Keratinocyte (primary cell): ENCODE measurements around the gene HOXD13. TPM values are rescaled to one million over a fixed set of nuclear protein-coding genes. Genes with fewer than 3 reads are reported as not detected.

Source experiments
- DNase-seq: peaks from one replicate; pipeline ENCODE4 v3.0.0-alpha.2; 2011; ENCODE audit warnings: low read depth, missing footprints, low spot score
- FAIRE-seq: peaks from 2 replicates; lab custom pipeline; 2011; peaks lifted over from hg19 to GRCh38; lab: Jason Lieb, UNC
- H2AFZ ChIP-seq: 2 replicates; pipeline ENCODE4 v1.6.0; 2012; ENCODE audit warnings: low read length, control low read depth, inconsistent platforms; ENCODE audit not compliant: control insufficient read depth
- H3K27ac ChIP-seq: 2 replicates; pipeline ENCODE4 v1.5.1; 2011; ENCODE audit warnings: low read length; ENCODE audit not compliant: control insufficient read depth, insufficient read depth
- H3K27me3 ChIP-seq: 3 replicates; pipeline ENCODE4 v1.6.0; 2011; ENCODE audit warnings: low read length; ENCODE audit not compliant: control insufficient read depth, insufficient read depth; ENCODE audit errors: extremely low read depth
- H3K36me3 ChIP-seq, 2 experiments: 2 replicates in 1 of 2; 3 replicates in 1 of 2; pipeline ENCODE4 v1.5.1; 2011; ENCODE audit warnings: low read length in 2 of 2, mild to moderate bottlenecking in 1 of 2; ENCODE audit not compliant: control insufficient read depth in 2 of 2, insufficient read depth in 2 of 2; ENCODE audit errors: extremely low read depth in 1 of 2
- H3K4me1 ChIP-seq: 3 replicates; pipeline ENCODE4 v1.5.1; 2011; ENCODE audit warnings: low read length; ENCODE audit not compliant: control insufficient read depth, insufficient read depth; ENCODE audit errors: extremely low read depth
- H3K4me2 ChIP-seq: 3 replicates; pipeline ENCODE4 v1.6.0; 2011; ENCODE audit warnings: low read depth, low read length; ENCODE audit not compliant: control insufficient read depth, insufficient read depth; ENCODE audit errors: extremely low read depth
- H3K4me3 ChIP-seq, 3 experiments: fragments of 200-600 bp in 1 of 3; sonication (generic) in 1 of 3; 2 replicates in 2 of 3; 3 replicates in 1 of 3; pipeline ENCODE4 v1.5.1; 2011 to 2016; ENCODE audit warnings: low read length in 3 of 3, mild to moderate bottlenecking in 3 of 3, control low read depth in 2 of 3, inconsistent platforms in 1 of 3, low read depth in 1 of 3, mixed read lengths in 1 of 3, mixed run types in 1 of 3, moderate library complexity in 1 of 3; ENCODE audit not compliant: control insufficient read depth in 2 of 3, insufficient read depth in 2 of 3; ENCODE audit errors: extremely low read depth in 1 of 3
- H3K79me2 ChIP-seq: 2 replicates; pipeline ENCODE4 v1.6.0; 2012; ENCODE audit warnings: low read length; ENCODE audit not compliant: control insufficient read depth, insufficient read depth
- H3K9ac ChIP-seq: 3 replicates; pipeline ENCODE4 v1.6.0; 2011; ENCODE audit warnings: low read length; ENCODE audit not compliant: control insufficient read depth, insufficient read depth; ENCODE audit errors: extremely low read depth
- H3K9me1 ChIP-seq: 3 replicates; pipeline ENCODE4 v1.6.0; 2011; ENCODE audit warnings: low read length; ENCODE audit not compliant: control insufficient read depth, insufficient read depth; ENCODE audit errors: extremely low read depth
- H3K9me3 ChIP-seq: 2 replicates; pipeline ENCODE4 v1.5.1; 2012; ENCODE audit warnings: low read depth, low read length; ENCODE audit not compliant: control insufficient read depth
- H4K20me1 ChIP-seq: 3 replicates; pipeline ENCODE4 v1.6.0; 2011; ENCODE audit warnings: low read length; ENCODE audit not compliant: control insufficient read depth, insufficient read depth; ENCODE audit errors: extremely low read depth
- EZH2 ChIP-seq: IDR thresholded peaks from one replicate; pipeline ENCODE4 v1.6.1; 2012; ENCODE audit warnings: inconsistent platforms, mild to moderate bottlenecking, low read length, moderate library complexity
- dilution Hi-C: fragments of 300-500 bp; cut with MboI; formaldehyde crosslinking; loops from one replicate; pipeline ENCODE4 v1.7.0; 2020; ENCODE audit warnings: low sequenced_read_pairs; ENCODE audit not compliant: extremely low pct_ligation_motif_present
- polyA plus RNA-seq, 5 experiments: library from polyadenylated mRNA; depleted of rRNA in 3 of 5; stranded (reverse) in 3 of 5; stranded (forward) in 1 of 5; unstranded in 1 of 5; fragments of >200 nt; gene quantifications; 1 replicate in 1 of 5; 2 replicates in 3 of 5; 3 replicates in 1 of 5; pipeline versions ENCODE4 v1.2.1 to v1.2.3, GENCODE V29; 2011 to 2012; ENCODE audit warnings: missing spikeins in 2 of 5, low read depth in 1 of 5, low replicate concordance in 1 of 5
- TF ChIP-seq, protein P1 (sequence below), 3 experiments: IDR thresholded peaks in 1 of 3; conservative IDR thresholded peaks in 1 of 3; optimal IDR thresholded peaks in 1 of 3; 2 replicates in 2 of 3; 3 replicates in 1 of 3; pipeline versions ENCODE3 to v1.5.1; 2011; ENCODE audit warnings: low read length in 3 of 3, mild to moderate bottlenecking in 3 of 3, moderate library complexity in 2 of 3, control low read depth in 1 of 3, inconsistent platforms in 1 of 3; ENCODE audit not compliant: insufficient read depth in 2 of 3; ENCODE audit errors: extremely low read depth in 1 of 3

Gene HOXD13
- polyA plus RNA-seq, 1 donor (not counting 4 experiments of a cell fraction or from before 2014, with no cell fraction given) = not detected

DNA sequence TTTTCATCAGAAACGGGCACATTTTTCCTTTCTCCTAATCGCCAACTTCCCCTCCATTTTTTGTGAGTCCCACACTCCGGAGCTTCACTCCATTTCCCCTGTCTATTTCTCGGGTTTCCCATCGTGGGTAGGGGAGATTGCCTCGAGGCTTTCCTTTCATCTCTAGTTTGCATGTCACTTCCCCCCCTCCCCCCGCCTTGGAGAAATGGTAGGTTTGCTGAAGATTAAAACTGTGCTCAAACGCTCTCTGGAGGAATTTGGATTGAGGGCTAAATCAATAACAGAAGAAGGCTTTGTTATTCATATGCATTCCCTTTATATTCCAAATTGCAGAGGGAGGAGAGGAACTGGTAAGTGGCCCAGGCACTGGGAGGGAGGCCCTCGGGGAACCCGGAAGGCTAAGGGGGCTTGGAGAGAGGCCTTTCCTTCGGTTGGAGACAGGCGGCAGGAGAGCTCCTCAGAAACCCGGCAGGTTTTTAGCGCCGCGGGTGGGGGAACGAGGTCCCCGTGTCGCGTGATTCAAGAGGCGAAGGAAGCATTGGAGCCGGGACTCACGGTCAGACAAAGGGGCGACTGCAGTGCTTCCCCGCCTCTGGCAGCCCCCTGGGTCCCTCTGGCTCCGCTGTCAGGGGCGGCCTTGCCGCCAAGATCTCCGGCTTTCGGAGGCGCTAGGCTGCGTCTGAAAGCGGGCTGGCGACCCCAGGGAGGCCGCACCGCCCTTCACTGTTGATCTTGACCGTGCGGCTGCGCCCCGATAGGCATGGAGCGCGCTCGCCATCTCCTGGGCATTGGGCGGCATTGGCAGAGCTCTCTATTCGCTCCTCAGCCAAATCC, 4.7 kb downstream of the HOXD13 start:
- no peaks in the 10 kb centered on the region for H3K79me2 ChIP-seq
- peak overlapping the region; percentile 9 for H3K4me2 ChIP-seq
- no peak for TF ChIP-seq EZH2
- TF ChIP-seq, protein P1, sequence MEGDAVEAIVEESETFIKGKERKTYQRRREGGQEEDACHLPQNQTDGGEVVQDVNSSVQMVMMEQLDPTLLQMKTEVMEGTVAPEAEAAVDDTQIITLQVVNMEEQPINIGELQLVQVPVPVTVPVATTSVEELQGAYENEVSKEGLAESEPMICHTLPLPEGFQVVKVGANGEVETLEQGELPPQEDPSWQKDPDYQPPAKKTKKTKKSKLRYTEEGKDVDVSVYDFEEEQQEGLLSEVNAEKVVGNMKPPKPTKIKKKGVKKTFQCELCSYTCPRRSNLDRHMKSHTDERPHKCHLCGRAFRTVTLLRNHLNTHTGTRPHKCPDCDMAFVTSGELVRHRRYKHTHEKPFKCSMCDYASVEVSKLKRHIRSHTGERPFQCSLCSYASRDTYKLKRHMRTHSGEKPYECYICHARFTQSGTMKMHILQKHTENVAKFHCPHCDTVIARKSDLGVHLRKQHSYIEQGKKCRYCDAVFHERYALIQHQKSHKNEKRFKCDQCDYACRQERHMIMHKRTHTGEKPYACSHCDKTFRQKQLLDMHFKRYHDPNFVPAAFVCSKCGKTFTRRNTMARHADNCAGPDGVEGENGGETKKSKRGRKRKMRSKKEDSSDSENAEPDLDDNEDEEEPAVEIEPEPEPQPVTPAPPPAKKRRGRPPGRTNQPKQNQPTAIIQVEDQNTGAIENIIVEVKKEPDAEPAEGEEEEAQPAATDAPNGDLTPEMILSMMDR (optimal IDR thresholded peaks at IDR 0.05 in 1 of 3, IDR thresholded peaks at IDR 0.05 in 1 of 3, conservative IDR thresholded peaks at IDR 0.05 in 1 of 3; ENCODE audit: extremely low read depth in 1 of 3, insufficient read depth in 2 of 3, low read length in 3 of 3) = peak; percentile 67 to 95 (median 91)
- H3K27me3 ChIP-seq = peaks cover 100% of the 10 kb centered on the region
- H3K36me3 ChIP-seq = no peaks in the 10 kb centered on the region
- H3K27ac ChIP-seq = no peak overlapping the region
- no peak overlapping the region for H2AFZ ChIP-seq
- FAIRE-seq (no peak), DNase-seq (no peak)
- H3K9me3 ChIP-seq = peaks cover 2% of the 10 kb centered on the region
- H3K9ac ChIP-seq = no peak overlapping the region
- H3K4me3 ChIP-seq = peak overlapping the region in 1 of 3 experiments; percentile 5
- H4K20me1 ChIP-seq = peaks cover 3% of the 10 kb centered on the region
- peaks cover 2% of the 10 kb centered on the region for H3K4me1 ChIP-seq
- H3K9me1 ChIP-seq = no peaks in the 10 kb centered on the region
- dilution Hi-C loops = no loop called here

DNA sequence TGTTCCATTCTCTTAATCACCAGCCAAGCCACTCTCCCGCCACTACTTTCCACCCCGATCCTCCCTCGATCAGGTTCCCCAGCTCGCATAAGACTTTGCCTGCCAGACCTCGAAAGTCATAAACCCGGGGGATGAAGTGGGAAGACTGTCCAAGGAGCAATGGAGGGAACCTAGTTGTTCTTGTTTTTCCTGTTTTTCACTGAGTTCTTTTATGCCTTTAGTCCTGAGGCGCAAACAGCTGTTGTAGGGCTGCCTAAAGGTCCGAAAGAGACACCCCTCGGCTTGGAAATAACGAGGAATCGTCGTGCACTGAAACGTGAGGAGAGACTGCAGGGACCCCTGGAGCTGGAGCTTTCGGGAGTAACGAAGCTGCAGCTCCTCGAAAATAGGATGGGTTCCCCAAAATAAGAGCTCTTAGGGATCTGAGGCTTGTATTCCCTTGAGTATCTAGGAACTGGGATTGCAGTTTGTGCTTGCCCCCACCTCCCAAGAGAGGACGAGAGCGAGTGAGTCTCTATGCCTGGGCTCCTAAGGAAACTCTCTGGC, 5.4 kb downstream of the HOXD13 start:
- peak overlapping the region; percentile 9 for H3K4me2 ChIP-seq
- no peak overlapping the region for H3K4me3 ChIP-seq
- H3K27me3 ChIP-seq = peaks cover 99% of the 10 kb centered on the region
- H2AFZ ChIP-seq = no peak overlapping the region
- TF ChIP-seq, protein P1 (optimal IDR thresholded peaks at IDR 0.05 in 1 of 3, IDR thresholded peaks at IDR 0.05 in 1 of 3, conservative IDR thresholded peaks at IDR 0.05 in 1 of 3; ENCODE audit: extremely low read depth in 1 of 3, insufficient read depth in 2 of 3, low read length in 3 of 3) = no peak
- TF ChIP-seq EZH2 = peak; percentile 79
- dilution Hi-C loops = no loop called here
- peaks cover 2% of the 10 kb centered on the region for H3K4me1 ChIP-seq
- H3K79me2 ChIP-seq = no peaks in the 10 kb centered on the region
- no peak overlapping the region for H3K27ac ChIP-seq
- H3K36me3 ChIP-seq = no peaks in the 10 kb centered on the region
- peaks cover 2% of the 10 kb centered on the region for H3K9me3 ChIP-seq
- H3K9me1 ChIP-seq = no peaks in the 10 kb centered on the region
- DNase-seq (no peak), FAIRE-seq (no peak)
- H4K20me1 ChIP-seq = peaks cover 3% of the 10 kb centered on the region
- no peak overlapping the region for H3K9ac ChIP-seq
